Liver (tissue), 9 donors: Measurements from ENCODE around the gene PCDHA8. TPM values are rescaled to one million over a fixed set of nuclear protein-coding genes. Genes with fewer than 3 reads are reported as not detected.
"Not testable (repeated sequence)": the region's sequence is repeated elsewhere in the genome, so short reads cannot be mapped to it uniquely, and the experiment has no call there.

Experiments used
- DNase-seq: peaks from one replicate; pipeline ENCODE4 v3.0.0-alpha.2; 2017; ENCODE audit warnings: low spot score
- H3K27ac ChIP-seq, 2 donors: one replicate each; pipeline ENCODE4 v1.7.0; 2013; ENCODE audit warnings: inconsistent platforms in 2 of 2, low read length in 2 of 2, control low read depth in 1 of 2, low read depth in 1 of 2, mild to moderate bottlenecking in 1 of 2
- H3K27me3 ChIP-seq, 4 donors: one replicate each; pipeline versions ENCODE4 v1.6.1 to v1.7.0; 2013; ENCODE audit warnings: low read length in 3 of 4, inconsistent platforms in 1 of 4, mild to moderate bottlenecking in 1 of 4, moderate library complexity in 1 of 4; ENCODE audit not compliant: control insufficient read depth in 4 of 4, insufficient read depth in 4 of 4
- H3K36me3 ChIP-seq, 4 donors: one replicate each; pipeline versions ENCODE4 v1.6.1 to v1.7.0; 2013; ENCODE audit warnings: low read length in 3 of 4, mild to moderate bottlenecking in 3 of 4, low read depth in 1 of 4, moderate library complexity in 1 of 4; ENCODE audit not compliant: control insufficient read depth in 4 of 4, insufficient read depth in 3 of 4
- H3K4me1 ChIP-seq, 4 donors: one replicate each; pipeline versions ENCODE4 v1.6.1 to v1.7.0; 2013; ENCODE audit warnings: low read length in 3 of 4, mild to moderate bottlenecking in 3 of 4, moderate library complexity in 1 of 4; ENCODE audit not compliant: control insufficient read depth in 4 of 4, insufficient read depth in 4 of 4
- H3K4me3 ChIP-seq, 3 donors: one replicate each; pipeline versions ENCODE4 v1.6.1 to v1.7.0; 2013; ENCODE audit warnings: low read length in 3 of 3, control low read depth in 1 of 3, low read depth in 1 of 3, mild to moderate bottlenecking in 1 of 3
- H3K9ac ChIP-seq, 2 donors: one replicate each; pipeline ENCODE4 v1.7.0; 2013; ENCODE audit warnings: low read length in 2 of 2, mild to moderate bottlenecking in 2 of 2, moderate library complexity in 2 of 2, control low read depth in 1 of 2, low read depth in 1 of 2
- H3K9me3 ChIP-seq, 4 donors: one replicate each; pipeline versions ENCODE4 v1.6.1 to v1.7.0; 2013; ENCODE audit warnings: low read length in 3 of 4; ENCODE audit not compliant: control insufficient read depth in 4 of 4
- CTCF ChIP-seq: fragments of 150-350 bp; IDR thresholded peaks from 2 replicates; pipeline ENCODE4 v1.5.1; 2017; ENCODE audit warnings: improper control_type of control experiment, low read depth, low read length; ENCODE audit not compliant: missing input control
- FOXA2 ChIP-seq: IDR thresholded peaks from 2 replicates; pipeline ENCODE4 v1.6.1; 2016; ENCODE audit warnings: antibody characterized with exemption
- GABPA ChIP-seq, 2 donors: IDR thresholded peaks in 1 of 2; conservative IDR thresholded peaks in 1 of 2; 2 replicates each; pipeline ENCODE4 v1.6.1; 2016; ENCODE audit warnings: antibody characterized with exemption in 2 of 2, mild to moderate bottlenecking in 1 of 2, moderate library complexity in 1 of 2
- HNF4A ChIP-seq, 2 donors: conservative IDR thresholded peaks; 2 replicates each; pipeline ENCODE4 v1.6.1; 2016; ENCODE audit warnings: antibody characterized with exemption in 2 of 2, mild to moderate bottlenecking in 2 of 2
- RAD21 ChIP-seq, 2 donors: IDR thresholded peaks; 2 replicates each; pipeline ENCODE4 v1.6.1; 2016; ENCODE audit warnings: antibody characterized with exemption in 2 of 2, mild to moderate bottlenecking in 2 of 2
- REST ChIP-seq: IDR thresholded peaks from 2 replicates; pipeline ENCODE4 v1.6.1; 2016; ENCODE audit warnings: antibody characterized with exemption, mild to moderate bottlenecking
- RXRA ChIP-seq, 2 donors: IDR thresholded peaks; 2 replicates each; pipeline ENCODE4 v1.6.1; 2017 to 2018; ENCODE audit warnings: antibody characterized with exemption in 2 of 2, mild to moderate bottlenecking in 1 of 2
- ZBTB33 ChIP-seq: IDR thresholded peaks from 2 replicates; pipeline ENCODE4 v1.6.1; 2016; ENCODE audit warnings: antibody characterized with exemption
- WGBS: extraction: QIAGEN DNeasy Blood & Tissue Kit; methylation state at CpG from one replicate; pipeline ENCODE4 v1.1.7; 2013; 5-methylcytosine and 5-hydroxymethylcytosine counted together
- polyA plus RNA-seq, 2 donors: library from polyadenylated mRNA; stranded (reverse) in 1 of 2; unstranded in 1 of 2; fragments of 200-250 nt in 1 of 2; fragments of >200 nt in 1 of 2; fragmentation: Nextera tagmentation in 1 of 2; extraction: Ambion mirVana in 1 of 2; gene quantifications; one replicate each; pipeline versions ENCODE4 v1.2.1 to v1.2.3, GENCODE V29; 2013 to 2015
- total RNA-seq, 2 donors: library from RNA; depleted of rRNA; stranded (reverse); fragments of >200 nt; gene quantifications; one replicate each; pipeline ENCODE4 v1.2.3, GENCODE V29; 2014
- TF ChIP-seq, protein P1 (sequence below): IDR thresholded peaks from 2 replicates; pipeline ENCODE4 v1.6.1; 2016; ENCODE audit warnings: antibody characterized with exemption
- donor health status: healthy.
- donor health status: healthy.
- donor health status: healthy.
- donor health status: healthy.
- donor health status: healthy.

PCDHA8 gene
- total and polyA plus RNA-seq, 4 donors: under 0.01 TPM; not detected in 3

- no peak for DNase-seq
- TF ChIP-seq HNF4A (conservative IDR thresholded peaks at IDR 0.05) (no peak), RXRA (IDR thresholded peaks at IDR 0.05) (no peak), REST (no peak)
- Histone ChIP-seq H3K9me3 (peaks cover 26 to 52% (median 30%) of the 10 kb centered on the region in 4 donors), H3K27me3 (peaks cover 0 to 3% (median 0%) of the 10 kb centered on the region in 4 donors), H3K9ac (no peak overlapping the region), H3K4me1 (no peaks in the 10 kb centered on the region), H3K27ac (no peak overlapping the region), H3K4me3 (no peak overlapping the region), H3K36me3 (peaks cover 0 to 1% (median 0%) of the 10 kb centered on the region in 4 donors)
- WGBS: 46% methylated on average over 39 of the region's 39 CpGs
Observed at GRCh38 chr5:140796718-140797095, 44.3 kb upstream of the PCDHA8 start.

GRCh38 chr5:140800816-140801493 lies 40.0 kb upstream of the PCDHA8 start, which contains the start of gene PCDHA3:
Gene PCDHA3, plus strand, starts transcription at chr5:140801057.
- Histone ChIP-seq H3K27me3 (no peaks in the 10 kb centered on the region), H3K9ac (no peak within 1 kb of the TSS), H3K36me3 (peaks cover 0 to 5% (median 0%) of the 10 kb centered on the region in 4 donors), H3K4me3 (peak within 1 kb of the TSS in 1 of 3 donors; percentile 23), H3K4me1 (no peaks in the 10 kb centered on the region), H3K27ac (no peak within 1 kb of the TSS), H3K9me3 (peaks cover 17 to 41% (median 29%) of the 10 kb centered on the region in 4 donors)
- no peak for DNase-seq
- TF ChIP-seq CTCF: no peak
- TF ChIP-seq RAD21 (IDR thresholded peaks at IDR 0.05): peak in 1 of 2 donors; percentile 7
- 24% methylated on average over 29 of the region's 29 CpGs for WGBS

DNA sequence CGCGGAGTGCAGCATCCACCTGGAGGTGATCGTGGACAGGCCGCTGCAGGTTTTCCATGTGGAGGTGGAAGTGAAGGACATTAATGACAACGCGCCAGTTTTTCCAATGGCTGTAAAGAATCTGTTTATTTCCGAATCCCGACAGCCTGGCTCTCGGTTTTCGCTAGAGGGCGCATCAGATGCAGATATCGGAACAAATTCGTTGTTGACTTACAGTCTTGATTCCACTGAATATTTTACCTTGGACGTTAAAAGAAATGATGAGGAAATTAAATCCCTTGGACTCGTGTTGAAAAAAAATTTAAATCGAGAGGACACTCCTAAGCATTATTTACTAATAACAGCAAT lies 39.5 kb upstream of the PCDHA8 start:
- 16% methylated on average over 16 of the region's 16 CpGs for WGBS
- no peak for DNase-seq
- Histone ChIP-seq H3K4me3 (no peak overlapping the region), H3K9ac (no peak overlapping the region), H3K27ac (no peak overlapping the region), H3K36me3 (peaks cover 0 to 5% (median 0%) of the 10 kb centered on the region in 4 donors), H3K27me3 (no peaks in the 10 kb centered on the region), H3K4me1 (no peaks in the 10 kb centered on the region), H3K9me3 (peaks cover 16 to 42% (median 28%) of the 10 kb centered on the region in 4 donors)
- TF ChIP-seq FOXA2: no peak
- no peak for TF ChIP-seq GABPA (IDR thresholded peaks at IDR 0.05 in 1 of 2, conservative IDR thresholded peaks at IDR 0.05 in 1 of 2)
- no peak for TF ChIP-seq ZBTB33
- no peak for TF ChIP-seq RXRA (IDR thresholded peaks at IDR 0.05)
- TF ChIP-seq, protein P1, sequence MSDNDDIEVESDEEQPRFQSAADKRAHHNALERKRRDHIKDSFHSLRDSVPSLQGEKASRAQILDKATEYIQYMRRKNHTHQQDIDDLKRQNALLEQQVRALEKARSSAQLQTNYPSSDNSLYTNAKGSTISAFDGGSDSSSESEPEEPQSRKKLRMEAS: no peak

GRCh38 chr5:140802381-140802780 lies 38.6 kb upstream of the PCDHA8 start:
- WGBS: 43% methylated on average over 45 of the region's 45 CpGs
- H3K9ac ChIP-seq, H3K27me3 ChIP-seq, DNase-seq, H3K27ac ChIP-seq, H3K36me3 ChIP-seq, H3K4me1 ChIP-seq: not testable (repeated sequence)
- H3K4me3 ChIP-seq: peak overlapping the region in 2 of 3 donors; percentile 2 to 23
- peaks cover 13 to 40% (median 29%) of the 10 kb centered on the region in 4 donors for H3K9me3 ChIP-seq
